ENCODE results near the gene SLC16A12.
A peak's percentile ranks its signal among the peaks of the same experiment; 100 is the strongest.

SLC16A12 gene

DNA sequence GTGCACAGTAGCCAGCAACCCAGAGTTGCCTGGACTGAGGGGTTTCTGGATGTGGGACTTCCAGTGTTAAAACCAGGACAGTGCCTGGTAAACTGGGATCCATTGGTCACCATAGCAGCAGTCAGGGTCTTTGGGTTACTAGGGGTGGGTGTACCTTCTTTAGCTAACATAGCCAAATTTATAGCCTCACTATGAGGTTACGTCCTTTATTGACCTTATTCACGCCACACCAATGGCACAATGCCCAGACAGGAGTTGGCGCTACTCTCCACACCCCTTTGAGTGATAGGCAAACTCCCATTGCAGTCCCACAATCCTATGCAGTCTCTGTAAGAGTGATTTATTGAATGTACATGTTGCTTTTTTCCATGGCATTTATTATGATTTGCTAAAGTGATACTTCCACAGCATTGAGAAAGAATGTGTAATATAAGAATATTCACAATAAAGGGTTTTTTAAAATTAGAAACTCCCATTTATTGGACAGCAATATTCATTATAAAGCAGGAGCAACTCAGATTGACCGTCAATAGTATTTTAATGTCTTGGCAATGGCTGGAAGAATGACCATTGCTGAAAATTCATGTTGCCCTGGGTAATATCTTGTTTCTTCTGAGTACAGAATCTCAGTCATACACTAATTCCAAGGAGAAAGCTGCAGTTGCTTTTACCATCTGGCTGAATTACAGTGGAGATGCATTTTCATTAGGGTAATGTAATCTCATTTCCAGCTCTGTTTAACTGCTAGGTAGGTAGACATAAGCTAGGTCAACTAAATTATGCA, 95.0 kb downstream of the SLC16A12 start:
- Histone ChIP-seq H3K4me1 (ENCODE audit: control extremely low read depth in 1 of 4, control insufficient read depth in 4 of 4, insufficient read depth in 4 of 4, low read length in 3 of 4) (no peaks in the 10 kb centered on the region), H3K9me3 (ENCODE audit: control extremely low read depth in 1 of 5, control insufficient read depth in 4 of 5, insufficient read depth in 2 of 5, low read depth in 1 of 5, low read length in 4 of 5) (no peaks in the 10 kb centered on the region), H3K27ac (ENCODE audit: insufficient read depth in 1 of 2, low read depth in 1 of 2, low read length in 2 of 2, poor library complexity in 1 of 2, severe bottlenecking in 2 of 2) (no peak overlapping the region), H3K36me3 (ENCODE audit: control insufficient read depth in 4 of 4, insufficient read depth in 4 of 4, low read length in 3 of 4) (no peaks in the 10 kb centered on the region), H3K4me3 (ENCODE audit: control insufficient read depth in 1 of 7, extremely low read depth in 1 of 7, insufficient read depth in 4 of 7, low read depth in 2 of 7, low read length in 6 of 7) (no peak overlapping the region), H3K27me3 (replicated peaks in 2 of 5; ENCODE audit: control insufficient read depth in 4 of 5, insufficient read depth in 5 of 5, low read length in 4 of 5) (peaks cover 0 to 2% (median 0%) of the 10 kb centered on the region in 5 experiments)
- 90% methylated on average over 3 of the region's 4 CpGs for WGBS (ENCODE audit: insufficient coverage)
- ChIA-PET POLR2A (no interaction called here), CTCF (no interaction called here)
- DNase-seq = no peak

GRCh38 chr10:89438525-89438924, 96.9 kb downstream of the SLC16A12 start:
- no peak for DNase-seq
- Histone ChIP-seq H3K9me3 (ENCODE audit: control extremely low read depth in 1 of 5, control insufficient read depth in 4 of 5, insufficient read depth in 2 of 5, low read depth in 1 of 5, low read length in 4 of 5) (no peaks in the 10 kb centered on the region), H3K36me3 (ENCODE audit: control insufficient read depth in 4 of 4, insufficient read depth in 4 of 4, low read length in 3 of 4) (no peaks in the 10 kb centered on the region), H3K27ac (ENCODE audit: insufficient read depth in 1 of 2, low read depth in 1 of 2, low read length in 2 of 2, poor library complexity in 1 of 2, severe bottlenecking in 2 of 2) (no peak overlapping the region), H3K27me3 (replicated peaks in 2 of 5; ENCODE audit: control insufficient read depth in 4 of 5, insufficient read depth in 5 of 5, low read length in 4 of 5) (peaks cover 0 to 2% (median 0%) of the 10 kb centered on the region in 5 experiments), H3K4me3 (ENCODE audit: control insufficient read depth in 1 of 7, extremely low read depth in 1 of 7, insufficient read depth in 4 of 7, low read depth in 2 of 7, low read length in 6 of 7) (no peak overlapping the region), H3K4me1 (ENCODE audit: control extremely low read depth in 1 of 4, control insufficient read depth in 4 of 4, insufficient read depth in 4 of 4, low read length in 3 of 4) (no peaks in the 10 kb centered on the region)
- POLR2A ChIA-PET = no interaction called here
- 100% methylated on average over 4 of the region's 4 CpGs for WGBS (ENCODE audit: insufficient coverage)
- CTCF ChIA-PET = no interaction called here

- Histone ChIP-seq H3K9me3 (ENCODE audit: control extremely low read depth in 1 of 5, control insufficient read depth in 4 of 5, insufficient read depth in 2 of 5, low read depth in 1 of 5, low read length in 4 of 5) (no peaks in the 10 kb centered on the region), H3K4me1 (ENCODE audit: control extremely low read depth in 1 of 4, control insufficient read depth in 4 of 4, insufficient read depth in 4 of 4, low read length in 3 of 4) (no peaks in the 10 kb centered on the region), H3K27me3 (replicated peaks in 2 of 5; ENCODE audit: control insufficient read depth in 4 of 5, insufficient read depth in 5 of 5, low read length in 4 of 5) (peaks cover 0 to 2% (median 0%) of the 10 kb centered on the region in 5 experiments), H3K36me3 (ENCODE audit: control insufficient read depth in 4 of 4, insufficient read depth in 4 of 4, low read length in 3 of 4) (no peaks in the 10 kb centered on the region), H3K4me3 (ENCODE audit: control insufficient read depth in 1 of 7, extremely low read depth in 1 of 7, insufficient read depth in 4 of 7, low read depth in 2 of 7, low read length in 6 of 7) (no peak overlapping the region), H3K27ac (ENCODE audit: insufficient read depth in 1 of 2, low read depth in 1 of 2, low read length in 2 of 2, poor library complexity in 1 of 2, severe bottlenecking in 2 of 2) (no peak overlapping the region)
- ChIA-PET CTCF (interaction anchor here (0.7 to 1.3 kb wide), 4 partner anchors 14 to 137 kb away, joined by 3 to 4 read pairs (median 3); no protein-coding TSS in a partner anchor), POLR2A (no interaction called here)
- WGBS (ENCODE audit: insufficient coverage) = no CpG with 5 or more reads among the region's 3 CpGs
- no peak for DNase-seq
Observed at GRCh38 chr10:89431977-89432376, 103.4 kb downstream of the SLC16A12 start.

DNA sequence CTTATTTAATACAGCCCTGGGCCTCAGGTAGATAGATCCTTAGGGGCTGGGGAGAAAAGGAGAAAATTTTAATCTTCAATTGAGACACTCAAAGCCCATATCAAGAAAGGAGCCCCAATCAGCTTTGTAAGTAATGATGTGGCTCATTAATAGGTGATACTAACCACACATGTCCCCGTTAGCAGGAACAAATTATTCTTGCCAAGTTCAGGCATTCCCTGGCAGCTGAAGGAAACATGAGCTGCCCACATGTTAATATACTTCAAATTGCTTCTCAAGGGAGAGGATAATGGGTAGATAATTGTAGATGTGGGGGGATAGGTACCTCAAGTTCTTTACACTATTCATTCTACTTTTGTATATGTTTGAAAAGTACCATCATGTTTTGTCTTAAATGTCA, 106.5 kb downstream of the SLC16A12 start:
- no CpG with 5 or more reads among the region's 1 CpG for WGBS (ENCODE audit: insufficient coverage)
- Histone ChIP-seq H3K27ac (ENCODE audit: insufficient read depth in 1 of 2, low read depth in 1 of 2, low read length in 2 of 2, poor library complexity in 1 of 2, severe bottlenecking in 2 of 2) (no peak overlapping the region), H3K9me3 (ENCODE audit: control extremely low read depth in 1 of 5, control insufficient read depth in 4 of 5, insufficient read depth in 2 of 5, low read depth in 1 of 5, low read length in 4 of 5) (no peaks in the 10 kb centered on the region), H3K4me3 (ENCODE audit: control insufficient read depth in 1 of 7, extremely low read depth in 1 of 7, insufficient read depth in 4 of 7, low read depth in 2 of 7, low read length in 6 of 7) (no peak overlapping the region), H3K36me3 (ENCODE audit: control insufficient read depth in 4 of 4, insufficient read depth in 4 of 4, low read length in 3 of 4) (no peaks in the 10 kb centered on the region), H3K4me1 (ENCODE audit: control extremely low read depth in 1 of 4, control insufficient read depth in 4 of 4, insufficient read depth in 4 of 4, low read length in 3 of 4) (no peaks in the 10 kb centered on the region), H3K27me3 (replicated peaks in 2 of 5; ENCODE audit: control insufficient read depth in 4 of 5, insufficient read depth in 5 of 5, low read length in 4 of 5) (no peaks in the 10 kb centered on the region)
- CTCF ChIA-PET = interaction anchor here (0.6 to 1.1 kb wide), 2 partner anchors 10 to 38 kb away, joined by 3 read pairs; no protein-coding TSS in a partner anchor
- no peak for DNase-seq
- POLR2A ChIA-PET = no interaction called here

- H3K4me1 ChIP-seq (ENCODE audit: control extremely low read depth in 1 of 4, control insufficient read depth in 4 of 4, insufficient read depth in 4 of 4, low read length in 3 of 4) = no peaks in the 10 kb centered on the region
- no peak overlapping the region for H3K27ac ChIP-seq (ENCODE audit: insufficient read depth in 1 of 2, low read depth in 1 of 2, low read length in 2 of 2, poor library complexity in 1 of 2, severe bottlenecking in 2 of 2)
- no peaks in the 10 kb centered on the region for H3K36me3 ChIP-seq (ENCODE audit: control insufficient read depth in 4 of 4, insufficient read depth in 4 of 4, low read length in 3 of 4)
- DNase-seq = no peak
- no peaks in the 10 kb centered on the region for H3K27me3 ChIP-seq (replicated peaks in 2 of 5; ENCODE audit: control insufficient read depth in 4 of 5, insufficient read depth in 5 of 5, low read length in 4 of 5)
- WGBS (ENCODE audit: insufficient coverage) = 100% methylated on average over 1 of the region's 4 CpGs
- POLR2A ChIA-PET = no interaction called here
- CTCF ChIA-PET = interaction anchor here (1.2 to 2.7 kb wide), 4 partner anchors 10 to 137 kb away, joined by 3 to 10 read pairs (median 5); no protein-coding TSS in a partner anchor
- H3K4me3 ChIP-seq (ENCODE audit: control insufficient read depth in 1 of 7, extremely low read depth in 1 of 7, insufficient read depth in 4 of 7, low read depth in 2 of 7, low read length in 6 of 7) = no peak overlapping the region
- no peaks in the 10 kb centered on the region for H3K9me3 ChIP-seq (ENCODE audit: control extremely low read depth in 1 of 5, control insufficient read depth in 4 of 5, insufficient read depth in 2 of 5, low read depth in 1 of 5, low read length in 4 of 5)
Observed at GRCh38 chr10:89427629-89428028, 107.8 kb downstream of the SLC16A12 start.

DNA sequence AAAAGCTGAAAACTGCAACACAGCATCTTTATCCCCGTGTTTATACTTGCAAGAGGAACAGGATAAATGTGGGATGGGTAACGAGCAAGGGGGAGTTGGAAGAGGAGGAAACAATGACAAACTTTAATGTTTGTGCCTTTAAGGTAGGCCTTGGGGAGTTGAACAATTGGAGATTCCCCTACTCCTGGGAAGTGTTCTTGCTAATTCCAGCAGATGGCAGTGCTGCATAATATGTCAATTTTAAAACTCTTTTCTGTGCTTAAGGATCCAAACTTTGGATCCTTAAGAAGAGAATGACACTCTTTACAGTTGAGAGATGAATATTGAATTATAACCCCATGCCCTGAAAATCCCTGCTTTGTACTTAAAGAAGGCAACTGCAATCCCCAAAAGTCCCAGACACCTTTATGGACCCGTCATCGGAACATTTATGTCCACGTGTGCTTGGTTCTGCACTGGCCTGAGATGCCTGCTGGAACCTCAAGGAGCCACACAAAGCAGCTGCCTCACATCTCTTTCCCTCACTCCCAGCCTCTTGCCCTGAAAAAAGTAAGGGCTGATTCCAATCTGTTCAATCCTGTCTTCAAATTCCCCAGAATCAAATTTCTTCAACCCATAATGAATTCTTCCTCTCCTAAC, 109.0 kb downstream of the SLC16A12 start:
- DNase-seq = peak; percentile 42 to 71 (median 63)
- no peaks in the 10 kb centered on the region for H3K4me1 ChIP-seq (ENCODE audit: control extremely low read depth in 1 of 4, control insufficient read depth in 4 of 4, insufficient read depth in 4 of 4, low read length in 3 of 4)
- ChIA-PET CTCF (interaction anchor here (0.9 to 2.7 kb wide), 5 partner anchors 9 to 139 kb away, joined by 3 to 10 read pairs (median 3); no protein-coding TSS in a partner anchor), POLR2A (no interaction called here)
- peaks cover 0 to 4% (median under 1%) of the 10 kb centered on the region in 4 experiments for H3K36me3 ChIP-seq (ENCODE audit: control insufficient read depth in 4 of 4, insufficient read depth in 4 of 4, low read length in 3 of 4)
- no peak overlapping the region for H3K27ac ChIP-seq (ENCODE audit: insufficient read depth in 1 of 2, low read depth in 1 of 2, low read length in 2 of 2, poor library complexity in 1 of 2, severe bottlenecking in 2 of 2)
- no peaks in the 10 kb centered on the region for H3K9me3 ChIP-seq (ENCODE audit: control extremely low read depth in 1 of 5, control insufficient read depth in 4 of 5, insufficient read depth in 2 of 5, low read depth in 1 of 5, low read length in 4 of 5)
- 67% methylated on average over 5 of the region's 5 CpGs for WGBS (ENCODE audit: insufficient coverage)
- no peak overlapping the region for H3K4me3 ChIP-seq (ENCODE audit: control insufficient read depth in 1 of 7, extremely low read depth in 1 of 7, insufficient read depth in 4 of 7, low read depth in 2 of 7, low read length in 6 of 7)
- H3K27me3 ChIP-seq (replicated peaks in 2 of 5; ENCODE audit: control insufficient read depth in 4 of 5, insufficient read depth in 5 of 5, low read length in 4 of 5) = no peaks in the 10 kb centered on the region

- Histone ChIP-seq H3K4me3 (ENCODE audit: control insufficient read depth in 1 of 7, extremely low read depth in 1 of 7, insufficient read depth in 4 of 7, low read depth in 2 of 7, low read length in 6 of 7) (no peak overlapping the region), H3K36me3 (ENCODE audit: control insufficient read depth in 4 of 4, insufficient read depth in 4 of 4, low read length in 3 of 4) (peaks cover 0 to 12% (median 2%) of the 10 kb centered on the region in 4 experiments), H3K27ac (ENCODE audit: insufficient read depth in 1 of 2, low read depth in 1 of 2, low read length in 2 of 2, poor library complexity in 1 of 2, severe bottlenecking in 2 of 2) (no peak overlapping the region), H3K4me1 (ENCODE audit: control extremely low read depth in 1 of 4, control insufficient read depth in 4 of 4, insufficient read depth in 4 of 4, low read length in 3 of 4) (no peaks in the 10 kb centered on the region), H3K27me3 (replicated peaks in 2 of 5; ENCODE audit: control insufficient read depth in 4 of 5, insufficient read depth in 5 of 5, low read length in 4 of 5) (no peaks in the 10 kb centered on the region), H3K9me3 (ENCODE audit: control extremely low read depth in 1 of 5, control insufficient read depth in 4 of 5, insufficient read depth in 2 of 5, low read depth in 1 of 5, low read length in 4 of 5) (no peaks in the 10 kb centered on the region)
- POLR2A ChIA-PET = no interaction called here
- DNase-seq = no peak
- WGBS (ENCODE audit: insufficient coverage) = no CpG with 5 or more reads among the region's 5 CpGs
- CTCF ChIA-PET = no interaction called here
Observed at GRCh38 chr10:89425000-89425399, 110.4 kb downstream of the SLC16A12 start.
